HAP-1 (cell line): Measurements from ENCODE around the gene LNPEP.
A peak's percentile ranks its signal among the peaks of the same experiment; 100 is the strongest.

Source experiments
- DNase-seq, 2 experiments: peaks; one replicate each; pipeline ENCODE4 v3.0.0-alpha.2; 2016 to 2020; ENCODE audit warnings: low spot score in 2 of 2
- H3K27me3 ChIP-seq: fragments of 250-450 bp; sonication (Bioruptor Pico); 2 replicates; pipeline ENCODE4 v1.5.1; 2020; ENCODE audit warnings: low read depth, mild to moderate bottlenecking, moderate library complexity
- H3K36me3 ChIP-seq: fragments of 250-450 bp; sonication (Bioruptor Pico); replicated peaks from 2 replicates; pipeline ENCODE4 v1.5.1; 2020; ENCODE audit warnings: mild to moderate bottlenecking
- H3K4me1 ChIP-seq: fragments of 250-450 bp; sonication (Bioruptor Pico); 2 replicates; pipeline ENCODE4 v1.5.1; 2020; ENCODE audit warnings: mild to moderate bottlenecking
- H3K4me3 ChIP-seq: fragments of 250-450 bp; sonication (Bioruptor Pico); 2 replicates; pipeline ENCODE4 v1.5.1; 2020; ENCODE audit warnings: mild to moderate bottlenecking, moderate library complexity
- H3K9me3 ChIP-seq: fragments of 250-450 bp; sonication (Bioruptor Pico); 2 replicates; pipeline ENCODE4 v1.5.1; 2020; ENCODE audit warnings: mild to moderate bottlenecking, moderate library complexity
- in situ Hi-C: fragments of 300-500 bp; cut with MboI; formaldehyde crosslinking; loops from 3 replicates; pipeline ENCODE4 v1.14.3; 2020; ENCODE audit warnings: low sequenced_read_pairs, inconsistent platforms, mixed read lengths

Gene LNPEP

GRCh38 chr5:96958977-96959376 lies 23.1 kb downstream of the LNPEP start:
- no peak for DNase-seq
- peaks cover 7% of the 10 kb centered on the region for H3K4me1 ChIP-seq

GRCh38 chr5:96961053-96961452 lies 25.2 kb downstream of the LNPEP start:
- Histone ChIP-seq H3K4me1 (peaks cover 7% of the 10 kb centered on the region), H3K4me3 (no peak overlapping the region), H3K9me3 (no peaks in the 10 kb centered on the region), H3K27me3 (no peaks in the 10 kb centered on the region), H3K36me3 (no peaks in the 10 kb centered on the region)
- in situ Hi-C loops = no loop called here
- DNase-seq = no peak

More at GRCh38 chr5:96958977-96959376, 23.1 kb downstream of the LNPEP start:
- Histone ChIP-seq H3K4me3 (no peak overlapping the region), H3K27me3 (no peaks in the 10 kb centered on the region), H3K36me3 (no peaks in the 10 kb centered on the region), H3K9me3 (no peaks in the 10 kb centered on the region)
- in situ Hi-C loops = no loop called here

DNA sequence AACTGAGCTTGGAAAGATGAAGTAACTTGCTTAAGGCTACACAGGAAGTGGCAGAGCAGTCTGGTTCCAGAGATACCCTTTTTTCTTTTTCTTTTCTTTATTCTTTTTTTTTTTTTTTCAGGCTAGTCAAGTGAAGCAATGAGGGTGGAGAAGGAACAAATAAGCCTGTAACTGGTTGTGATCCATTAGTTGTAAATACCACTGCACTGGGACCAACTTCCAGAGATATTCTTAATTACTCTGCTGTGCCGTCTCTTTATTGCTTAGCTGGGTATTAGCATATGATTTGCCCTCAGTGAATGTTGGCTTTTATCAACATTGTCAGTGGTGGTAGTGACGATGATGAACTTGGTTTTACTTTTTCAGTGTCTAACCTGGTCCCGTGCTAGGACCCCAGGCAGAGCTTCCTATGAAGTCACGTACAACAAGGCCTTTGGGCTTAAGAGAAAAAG lies 26.7 kb downstream of the LNPEP start:
- DNase-seq = no peak
- no peaks in the 10 kb centered on the region for H3K9me3 ChIP-seq

DNA sequence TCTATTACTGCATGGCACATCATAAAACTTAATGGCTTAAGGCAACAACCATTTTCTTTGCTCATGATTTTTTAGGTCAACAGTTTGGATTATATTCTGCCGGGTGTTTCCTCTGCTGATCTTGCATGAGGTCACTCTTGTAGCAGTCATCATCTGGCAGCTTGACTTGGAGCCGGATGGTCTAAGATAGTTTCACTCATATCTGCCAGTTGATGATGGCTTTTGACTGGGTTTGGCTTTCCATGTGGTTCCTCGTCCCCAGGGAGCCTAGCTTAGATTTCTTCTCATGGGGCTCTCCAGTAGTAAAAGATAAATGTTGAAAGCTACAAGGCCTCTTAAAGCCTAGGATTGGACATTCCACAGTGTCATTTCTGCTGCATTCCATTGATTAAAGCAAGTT lies 27.4 kb downstream of the LNPEP start:
- Histone ChIP-seq H3K9me3 (no peaks in the 10 kb centered on the region), H3K4me1 (peaks cover 7% of the 10 kb centered on the region), H3K36me3 (no peaks in the 10 kb centered on the region), H3K4me3 (no peak overlapping the region), H3K27me3 (no peaks in the 10 kb centered on the region)
- no peak for DNase-seq
- in situ Hi-C loops = no loop called here

More for the DNA sequence above, 26.7 kb downstream of the LNPEP start:
- Histone ChIP-seq H3K4me3 (no peak overlapping the region), H3K36me3 (no peaks in the 10 kb centered on the region), H3K27me3 (no peaks in the 10 kb centered on the region), H3K4me1 (peaks cover under 1% of the 10 kb centered on the region; the same call in 1 of the 2 replicates)
- in situ Hi-C loops = no loop called here

DNA sequence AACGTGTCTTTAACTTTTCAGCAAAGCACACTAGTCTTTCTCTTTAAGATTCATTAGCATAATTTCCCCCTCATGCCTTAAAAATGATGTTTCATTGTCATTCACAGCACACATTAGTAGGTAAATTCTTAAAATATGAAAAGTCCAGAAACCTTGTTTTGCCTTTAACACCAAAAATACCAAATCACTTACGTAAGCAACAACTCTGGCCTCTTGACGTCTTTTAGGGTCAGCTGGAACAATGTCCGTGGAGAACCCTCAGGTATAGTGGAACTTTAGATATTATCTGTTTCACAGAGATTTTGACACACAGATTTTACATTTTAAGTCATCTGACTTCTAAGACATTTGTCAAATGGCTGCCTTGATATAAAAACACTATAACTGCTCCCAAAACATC lies 30.9 kb downstream of the LNPEP start:
- Histone ChIP-seq H3K27me3 (no peaks in the 10 kb centered on the region), H3K36me3 (no peaks in the 10 kb centered on the region), H3K9me3 (no peaks in the 10 kb centered on the region), H3K4me1 (peaks cover 19% of the 10 kb centered on the region), H3K4me3 (no peak overlapping the region)
- DNase-seq = no peak
- in situ Hi-C loops = no loop called here

GRCh38 chr5:96967400-96967799 lies 31.5 kb downstream of the LNPEP start:
- peaks cover 19% of the 10 kb centered on the region for H3K4me1 ChIP-seq
- H3K27me3 ChIP-seq = no peaks in the 10 kb centered on the region
- H3K36me3 ChIP-seq = no peaks in the 10 kb centered on the region
- DNase-seq = no peak
- no peaks in the 10 kb centered on the region for H3K9me3 ChIP-seq
- H3K4me3 ChIP-seq = no peak overlapping the region
- in situ Hi-C loops = no loop called here

DNA sequence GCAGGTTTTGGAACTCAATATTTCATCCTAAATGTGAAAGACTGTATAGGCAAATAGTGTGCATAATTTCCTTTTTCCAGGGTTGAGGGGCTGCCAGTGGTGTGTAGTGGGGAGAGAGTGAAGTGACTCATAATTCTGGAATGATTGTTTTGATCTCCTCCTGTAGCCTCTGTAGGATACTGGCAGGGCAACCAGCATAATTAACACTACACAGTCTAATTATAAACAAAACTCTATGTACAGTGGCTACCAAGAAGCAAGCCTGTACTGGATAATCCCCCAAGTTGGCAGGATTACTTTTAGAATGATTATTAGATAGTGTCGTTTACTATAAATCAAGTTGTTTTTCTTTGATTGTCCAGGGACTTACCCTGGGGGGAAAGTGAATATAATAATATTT lies 32.2 kb downstream of the LNPEP start:
- H3K27me3 ChIP-seq = no peaks in the 10 kb centered on the region
- DNase-seq = peak; percentile 10 to 16
- H3K9me3 ChIP-seq = no peaks in the 10 kb centered on the region
- no peak overlapping the region for H3K4me3 ChIP-seq
- H3K4me1 ChIP-seq = peaks cover 19% of the 10 kb centered on the region
- H3K36me3 ChIP-seq = no peaks in the 10 kb centered on the region
- in situ Hi-C loops = no loop called here

GRCh38 chr5:96968614-96969013 lies 32.7 kb downstream of the LNPEP start:
- Histone ChIP-seq H3K36me3 (no peaks in the 10 kb centered on the region), H3K4me1 (peaks cover 19% of the 10 kb centered on the region), H3K9me3 (no peaks in the 10 kb centered on the region), H3K4me3 (no peak overlapping the region), H3K27me3 (no peaks in the 10 kb centered on the region)
- DNase-seq = peak; percentile 19 to 20
- in situ Hi-C loops = no loop called here

- in situ Hi-C loops = no loop called here
- Histone ChIP-seq H3K4me3 (no peak overlapping the region), H3K9me3 (no peaks in the 10 kb centered on the region), H3K27me3 (no peaks in the 10 kb centered on the region), H3K4me1 (peaks cover 19% of the 10 kb centered on the region), H3K36me3 (no peaks in the 10 kb centered on the region)
- DNase-seq = no peak
Observed at GRCh38 chr5:96969366-96969765, 33.5 kb downstream of the LNPEP start.

GRCh38 chr5:96972599-96973334 lies 36.9 kb downstream of the LNPEP start:
- H3K4me1 ChIP-seq = peaks cover 17% of the 10 kb centered on the region
- no peaks in the 10 kb centered on the region for H3K9me3 ChIP-seq
- in situ Hi-C loops = no loop called here
- H3K27me3 ChIP-seq = no peaks in the 10 kb centered on the region
- no peaks in the 10 kb centered on the region for H3K36me3 ChIP-seq
- DNase-seq = no peak
- no peak overlapping the region for H3K4me3 ChIP-seq

- Histone ChIP-seq H3K4me3 (no peak overlapping the region), H3K9me3 (no peaks in the 10 kb centered on the region), H3K4me1 (peaks cover 7% of the 10 kb centered on the region), H3K27me3 (no peaks in the 10 kb centered on the region), H3K36me3 (no peaks in the 10 kb centered on the region)
- in situ Hi-C loops = no loop called here
- DNase-seq = no peak
Observed at GRCh38 chr5:96973532-96974401, 37.9 kb downstream of the LNPEP start.

DNA sequence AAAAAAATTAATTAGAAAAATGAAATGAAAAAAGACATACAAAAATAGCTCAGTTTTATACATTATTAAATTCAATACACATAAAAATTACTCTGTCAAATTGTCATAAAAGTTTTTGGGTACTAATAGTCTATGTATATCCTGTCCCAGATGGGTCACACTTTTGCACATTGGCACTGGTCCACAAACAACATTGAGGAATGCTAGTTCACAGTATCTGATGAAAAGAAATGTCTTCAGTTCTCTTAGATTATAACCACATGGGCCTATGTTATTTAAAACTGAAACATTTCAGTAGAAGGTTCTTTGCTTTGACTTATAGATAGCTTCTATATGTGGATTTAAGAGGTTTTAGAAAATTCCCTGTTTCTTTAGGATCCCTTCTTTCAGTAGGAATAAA lies 39.8 kb downstream of the LNPEP start:
- no peak for DNase-seq
- Histone ChIP-seq H3K27me3 (no peaks in the 10 kb centered on the region), H3K4me3 (no peak overlapping the region), H3K9me3 (no peaks in the 10 kb centered on the region), H3K4me1 (no peaks in the 10 kb centered on the region), H3K36me3 (no peaks in the 10 kb centered on the region)
- in situ Hi-C loops = no loop called here

- H3K27me3 ChIP-seq = no peaks in the 10 kb centered on the region
- no peak for DNase-seq
- no peaks in the 10 kb centered on the region for H3K4me1 ChIP-seq
- H3K9me3 ChIP-seq = no peaks in the 10 kb centered on the region
- in situ Hi-C loops = no loop called here
- H3K4me3 ChIP-seq = no peak overlapping the region
- H3K36me3 ChIP-seq = no peaks in the 10 kb centered on the region
Observed at GRCh38 chr5:96977228-96977627, 41.3 kb downstream of the LNPEP start.

- H3K27me3 ChIP-seq = no peaks in the 10 kb centered on the region
- H3K36me3 ChIP-seq = no peaks in the 10 kb centered on the region
- H3K4me3 ChIP-seq = no peak overlapping the region
- no peak for DNase-seq
- in situ Hi-C loops = no loop called here
- H3K4me1 ChIP-seq = no peaks in the 10 kb centered on the region
- H3K9me3 ChIP-seq = no peaks in the 10 kb centered on the region
Observed at GRCh38 chr5:96978812-96979449, 43.1 kb downstream of the LNPEP start.
